Fibroblast of lung (primary cell): ENCODE results near the gene PUS7. TPM values are rescaled to one million over a fixed set of nuclear protein-coding genes. Genes with fewer than 3 reads are reported as not detected.

ENCODE experiments used
- DNase-seq, 2 donors: peaks; one replicate each; pipeline versions ENCODE4 v3.0.0 to v3.0.0-alpha.2; 2010; ENCODE audit warnings: low read depth in 2 of 2
- H2AFZ ChIP-seq: 2 replicates; pipeline ENCODE4 v1.5.1; 2012; ENCODE audit warnings: low read length, control low read depth, inconsistent platforms
- H3K27ac ChIP-seq: 2 replicates; pipeline ENCODE4 v1.5.1; 2011; ENCODE audit warnings: low read length, control low read depth; ENCODE audit not compliant: insufficient read depth
- H3K27me3 ChIP-seq: 2 replicates; pipeline ENCODE4 v1.5.1; 2011; ENCODE audit warnings: mild to moderate bottlenecking, low read length; ENCODE audit not compliant: control insufficient read depth, insufficient read depth
- H3K36me3 ChIP-seq: 2 replicates; pipeline ENCODE4 v1.5.1; 2011; ENCODE audit warnings: low read length; ENCODE audit not compliant: control insufficient read depth, insufficient read depth
- H3K4me1 ChIP-seq: 2 replicates; pipeline ENCODE4 v1.5.1; 2011; ENCODE audit warnings: low read length; ENCODE audit not compliant: control insufficient read depth, insufficient read depth; ENCODE audit errors: extremely low read depth
- H3K4me2 ChIP-seq: 2 replicates; pipeline ENCODE4 v1.5.1; 2011; ENCODE audit warnings: low read length, control low read depth; ENCODE audit not compliant: insufficient read depth; ENCODE audit errors: extremely low read depth
- H3K4me3 ChIP-seq, 4 experiments: fragments of 200-600 bp in 1 of 4; sonication (generic) in 1 of 4; replicated peaks in 1 of 4; 2 replicates each; pipeline ENCODE4 v1.5.1; 2011 to 2016; ENCODE audit warnings: low read length in 4 of 4, low read depth in 3 of 4, mild to moderate bottlenecking in 3 of 4, control low read depth in 2 of 4, inconsistent platforms in 1 of 4, mixed read lengths in 1 of 4; ENCODE audit not compliant: insufficient read depth in 1 of 4; ENCODE audit errors: control extremely low read depth in 1 of 4
- H3K79me2 ChIP-seq: 2 replicates; pipeline ENCODE4 v1.5.1; 2012; ENCODE audit warnings: mild to moderate bottlenecking, low read length, inconsistent platforms; ENCODE audit not compliant: control insufficient read depth, insufficient read depth
- H3K9ac ChIP-seq: 2 replicates; pipeline ENCODE4 v1.5.1; 2011; ENCODE audit warnings: mild to moderate bottlenecking, low read length, control low read depth; ENCODE audit not compliant: insufficient read depth
- H3K9me3 ChIP-seq: 2 replicates; pipeline ENCODE4 v1.5.1; 2012; ENCODE audit warnings: low read depth, low read length; ENCODE audit not compliant: control insufficient read depth, insufficient read depth
- H4K20me1 ChIP-seq: 2 replicates; pipeline ENCODE4 v1.5.1; 2011; ENCODE audit warnings: low read length; ENCODE audit not compliant: control insufficient read depth, insufficient read depth; ENCODE audit errors: extremely low read depth
- CTCF ChIP-seq, 2 donors: IDR thresholded peaks in 1 of 2; conservative IDR thresholded peaks in 1 of 2; 1 replicate in 1 of 2; 2 replicates in 1 of 2; pipeline ENCODE4 v1.5.1; 2011 to 2012; ENCODE audit warnings: low read length in 2 of 2, control low read depth in 1 of 2, inconsistent platforms in 1 of 2, low read depth in 1 of 2, mild to moderate bottlenecking in 1 of 2
- EZH2 ChIP-seq: IDR thresholded peaks from 2 replicates; pipeline ENCODE4 v1.5.1; 2012; ENCODE audit warnings: low read length, control low read depth, mild to moderate bottlenecking; ENCODE audit errors: missing control alignments
- polyA plus RNA-seq, 2 donors: library from polyadenylated mRNA; depleted of rRNA in 1 of 2; stranded (reverse) in 1 of 2; unstranded in 1 of 2; fragments of >200 nt; gene quantifications; 2 replicates each; pipeline ENCODE4 v1.2.1, GENCODE V29; 2011 to 2012; ENCODE audit warnings: missing spikeins in 1 of 2
- total RNA-seq: library from RNA; depleted of rRNA; stranded (reverse); fragments of >200 nt; gene quantifications from 2 replicates; pipeline ENCODE4 v1.2.1, GENCODE V29; 2014

PUS7 gene
- total and polyA plus RNA-seq, 2 donors (not counting 1 experiment from before 2014, with no cell fraction given) = 8.8 to 16.0 TPM

- no peak for DNase-seq
- Histone ChIP-seq H3K4me1 (no peaks in the 10 kb centered on the region), H3K27ac (no peak overlapping the region), H3K4me2 (no peak overlapping the region), H3K4me3 (no peak overlapping the region), H4K20me1 (no peaks in the 10 kb centered on the region), H3K36me3 (peaks cover 1% of the 10 kb centered on the region), H2AFZ (no peak overlapping the region), H3K27me3 (no peaks in the 10 kb centered on the region), H3K79me2 (no peaks in the 10 kb centered on the region), H3K9ac (no peak overlapping the region), H3K9me3 (no peaks in the 10 kb centered on the region)
- no peak for TF ChIP-seq CTCF (conservative IDR thresholded peaks at IDR 0.05 in 1 of 2, IDR thresholded peaks at IDR 0.05 in 1 of 2; ENCODE audit: low read depth in 1 of 2, low read length in 2 of 2)
- no peak for TF ChIP-seq EZH2
These were observed 43.1 kb upstream of the PUS7 start for GRCh38 chr7:105565190-105565589.

- no peaks in the 10 kb centered on the region for H3K79me2 ChIP-seq
- no peak overlapping the region for H3K9ac ChIP-seq
- H3K4me2 ChIP-seq = no peak overlapping the region
- no peak overlapping the region for H3K27ac ChIP-seq
- TF ChIP-seq CTCF (conservative IDR thresholded peaks at IDR 0.05 in 1 of 2, IDR thresholded peaks at IDR 0.05 in 1 of 2; ENCODE audit: low read depth in 1 of 2, low read length in 2 of 2) = no peak
- TF ChIP-seq EZH2 = no peak
- no peaks in the 10 kb centered on the region for H4K20me1 ChIP-seq
- H2AFZ ChIP-seq = no peak overlapping the region
- H3K36me3 ChIP-seq = peaks cover 1% of the 10 kb centered on the region
- H3K9me3 ChIP-seq = no peaks in the 10 kb centered on the region
- H3K27me3 ChIP-seq = no peaks in the 10 kb centered on the region
- no peak overlapping the region for H3K4me3 ChIP-seq
- no peak for DNase-seq
- H3K4me1 ChIP-seq = no peaks in the 10 kb centered on the region
These were observed 37.9 kb upstream of the PUS7 start for GRCh38 chr7:105559926-105560325.

GRCh38 chr7:105538339-105538738 lies 16.3 kb upstream of the PUS7 start:
- no peak overlapping the region for H2AFZ ChIP-seq
- peaks cover 7% of the 10 kb centered on the region for H3K79me2 ChIP-seq
- H3K4me2 ChIP-seq = no peak overlapping the region
- peaks cover 3% of the 10 kb centered on the region for H3K36me3 ChIP-seq
- TF ChIP-seq EZH2 (no peak), CTCF (conservative IDR thresholded peaks at IDR 0.05 in 1 of 2, IDR thresholded peaks at IDR 0.05 in 1 of 2; ENCODE audit: low read depth in 1 of 2, low read length in 2 of 2) (no peak)
- H3K27ac ChIP-seq = no peak overlapping the region
- H3K9me3 ChIP-seq = no peaks in the 10 kb centered on the region
- H3K9ac ChIP-seq = no peak overlapping the region
- no peaks in the 10 kb centered on the region for H3K27me3 ChIP-seq
- no peaks in the 10 kb centered on the region for H3K4me1 ChIP-seq
- H4K20me1 ChIP-seq = no peaks in the 10 kb centered on the region
- DNase-seq = no peak
- H3K4me3 ChIP-seq = no peak overlapping the region
